H1 (cell line): ENCODE measurements around the gene SLC1A5. TPM values are rescaled to one million over a fixed set of nuclear protein-coding genes. Genes with fewer than 3 reads are reported as not detected.
"Not testable (repeated sequence)": the region's sequence is repeated elsewhere in the genome, so short reads cannot be mapped to it uniquely, and the experiment has no call there.

Source experiments
- CTCF ChIA-PET: fragments of 300-600 bp; sonication (Branson Sonifier 250); formaldehyde crosslinking; loops from one replicate; lab custom pipeline; 2021; ENCODE audit not compliant: partially characterized antibody; lab: Charles Lee
- POLR2A ChIA-PET: fragments of 300-600 bp; sonication (Branson Sonifier 250); formaldehyde crosslinking; loops from one replicate; lab custom pipeline; 2021; ENCODE audit warnings: inconsistent platforms; ENCODE audit not compliant: partially characterized antibody; lab: Charles Lee
- DNase-seq, 2 experiments: peaks; one replicate each; pipeline versions ENCODE4 v3.0.0 to v3.0.0-alpha.2; 2010 to 2022; ENCODE audit warnings: low spot score in 2 of 2, low read depth in 1 of 2, mixed read lengths in 1 of 2
- FAIRE-seq: peaks from 2 replicates; lab custom pipeline; 2011; peaks lifted over from hg19 to GRCh38; lab: Jason Lieb, UNC
- H2AFZ ChIP-seq: 2 replicates; pipeline ENCODE4 v1.8.1; 2012; ENCODE audit warnings: low read length, inconsistent platforms
- H2AK5ac ChIP-seq: 2 replicates; pipeline ENCODE4 v1.6.1; 2013; ENCODE audit warnings: low read depth, low read length
- H2BK120ac ChIP-seq: replicated peaks from 2 replicates; pipeline ENCODE3; 2013; ENCODE audit warnings: low read depth, low read length, inconsistent platforms
- H2BK12ac ChIP-seq: 2 replicates; pipeline ENCODE4 v1.6.1; 2013; ENCODE audit warnings: low read depth, low read length
- H2BK15ac ChIP-seq: 2 replicates; pipeline ENCODE4 v1.6.1; 2013; ENCODE audit warnings: low read length
- H2BK20ac ChIP-seq: 2 replicates; pipeline ENCODE4 v1.6.1; 2013; ENCODE audit warnings: low read length
- H2BK5ac ChIP-seq: 2 replicates; pipeline ENCODE4 v1.6.1; 2013; ENCODE audit warnings: low read depth, low read length
- H3K14ac ChIP-seq: 2 replicates; pipeline ENCODE4 v1.6.1; 2013; ENCODE audit warnings: inconsistent platforms; ENCODE audit not compliant: insufficient read length
- H3K18ac ChIP-seq: 2 replicates; pipeline ENCODE4 v1.6.1; 2013; ENCODE audit warnings: low read length; ENCODE audit errors: extremely low read depth
- H3K23ac ChIP-seq: 2 replicates; pipeline ENCODE4 v1.6.1; 2013; ENCODE audit warnings: inconsistent platforms; ENCODE audit not compliant: insufficient read length
- H3K23me2 ChIP-seq: 2 replicates; pipeline ENCODE4 v1.6.1; 2013; ENCODE audit warnings: low read depth, low read length
- H3K27ac ChIP-seq: 2 replicates; pipeline ENCODE4 v1.6.1; 2011; ENCODE audit warnings: low read depth, low read length, inconsistent platforms
- H3K27me3 ChIP-seq, 4 experiments: replicated peaks in 1 of 4; 1 replicate in 1 of 4; 2 replicates in 3 of 4; pipeline versions ENCODE4 v1.6.1 to v1.8.1; 2011 to 2013; ENCODE audit warnings: low read length in 3 of 4, mild to moderate bottlenecking in 3 of 4, inconsistent platforms in 2 of 4, mixed read lengths in 2 of 4, moderate library complexity in 1 of 4; ENCODE audit not compliant: control insufficient read depth in 3 of 4, insufficient read depth in 3 of 4; ENCODE audit errors: extremely low read depth in 1 of 4
- H3K36me3 ChIP-seq, 4 experiments: 2 replicates each; pipeline versions ENCODE4 v1.6.1 to v1.8.1; 2011 to 2013; ENCODE audit warnings: mild to moderate bottlenecking in 4 of 4, low read length in 3 of 4, moderate library complexity in 2 of 4, control low read depth in 1 of 4, inconsistent platforms in 1 of 4; ENCODE audit not compliant: insufficient read depth in 4 of 4, control insufficient read depth in 2 of 4
- H3K4ac ChIP-seq: replicated peaks from 2 replicates; pipeline ENCODE3; 2013; ENCODE audit warnings: low read length, low read depth, mixed read lengths, inconsistent platforms; ENCODE audit not compliant: insufficient read length
- H3K4me1 ChIP-seq, 4 experiments: replicated peaks in 1 of 4; 1 replicate in 1 of 4; 2 replicates in 3 of 4; pipeline versions ENCODE4 v1.6.1 to v1.8.1; 2011 to 2013; ENCODE audit warnings: low read length in 3 of 4, inconsistent platforms in 2 of 4, mixed read lengths in 1 of 4; ENCODE audit not compliant: insufficient read depth in 4 of 4, control insufficient read depth in 3 of 4
- H3K4me2 ChIP-seq, 2 experiments: 2 replicates each; pipeline versions ENCODE4 v1.6.1 to v1.8.1; 2011 to 2013; ENCODE audit warnings: low read depth in 2 of 2, low read length in 2 of 2, control low read depth in 1 of 2, inconsistent platforms in 1 of 2, mild to moderate bottlenecking in 1 of 2; ENCODE audit not compliant: insufficient read depth in 1 of 2
- H3K4me3 ChIP-seq, 4 experiments: fragments of 200-600, 300-600 bp in 1 of 4; sonication (generic), shearing (Covaris generic), sonication (Bioruptor Twin) in 1 of 4; 2 replicates each; pipeline versions ENCODE4 v1.5.1 to v1.8.1; 2011 to 2016; ENCODE audit warnings: low read length in 4 of 4, low read depth in 3 of 4, control low read depth in 2 of 4, inconsistent platforms in 2 of 4, mild to moderate bottlenecking in 2 of 4, mixed read lengths in 1 of 4, moderate library complexity in 1 of 4; ENCODE audit not compliant: insufficient read depth in 2 of 4; ENCODE audit errors: extremely low read depth in 1 of 4
- H3K56ac ChIP-seq: replicated peaks from 2 replicates; pipeline ENCODE3; 2013; ENCODE audit warnings: low read depth, mild to moderate bottlenecking, mixed read lengths, low read length, inconsistent platforms; ENCODE audit not compliant: insufficient read length
- H3K79me1 ChIP-seq: 2 replicates; pipeline ENCODE4 v1.6.1; 2013; ENCODE audit warnings: low read depth, low read length, control low read depth
- H3K79me2 ChIP-seq, 2 experiments: 2 replicates each; pipeline versions ENCODE4 v1.6.1 to v1.8.1; 2012 to 2013; ENCODE audit warnings: low read length in 2 of 2, mild to moderate bottlenecking in 2 of 2, inconsistent platforms in 1 of 2; ENCODE audit not compliant: insufficient read depth in 2 of 2, control insufficient read depth in 1 of 2
- H3K9ac ChIP-seq, 4 experiments: replicated peaks in 1 of 4; 1 replicate in 1 of 4; 2 replicates in 3 of 4; pipeline versions ENCODE4 v1.6.1 to v1.8.1; 2011 to 2013; ENCODE audit warnings: low read depth in 3 of 4, low read length in 3 of 4, control low read depth in 2 of 4, mild to moderate bottlenecking in 2 of 4, moderate library complexity in 2 of 4, inconsistent platforms in 1 of 4; ENCODE audit errors: extremely low read depth in 1 of 4
- H3K9me3 ChIP-seq, 2 experiments: 2 replicates each; pipeline versions ENCODE4 v1.6.1 to v1.8.1; 2012 to 2013; ENCODE audit warnings: mild to moderate bottlenecking in 2 of 2, moderate library complexity in 2 of 2, control low read depth in 1 of 2, inconsistent platforms in 1 of 2, low read depth in 1 of 2, low read length in 1 of 2, mixed read lengths in 1 of 2; ENCODE audit not compliant: insufficient read depth in 2 of 2
- H4K20me1 ChIP-seq, 2 experiments: replicated peaks in 1 of 2; 2 replicates each; pipeline versions ENCODE3 to v1.8.1; 2011 to 2013; ENCODE audit warnings: inconsistent platforms in 2 of 2, low read length in 2 of 2, mild to moderate bottlenecking in 1 of 2; ENCODE audit not compliant: insufficient read depth in 2 of 2, control insufficient read depth in 1 of 2
- H4K5ac ChIP-seq: 2 replicates; pipeline ENCODE4 v1.6.1; 2013; ENCODE audit warnings: low read length, low read depth, mixed read lengths, inconsistent platforms; ENCODE audit not compliant: insufficient read length
- H4K8ac ChIP-seq: 2 replicates; pipeline ENCODE4 v1.8.0; 2013; ENCODE audit warnings: mild to moderate bottlenecking, moderate library complexity, low read length, inconsistent platforms; ENCODE audit not compliant: insufficient read depth; ENCODE audit errors: extremely low read depth
- H4K91ac ChIP-seq: replicated peaks from 2 replicates; pipeline ENCODE3; 2013; ENCODE audit warnings: low read length, mixed read lengths, inconsistent platforms; ENCODE audit not compliant: insufficient read length
- WGBS, 2 experiments: shearing (Covaris generic) in 1 of 2; methylation state at CpG; one replicate each; pipeline versions ENCODE4 v1.1.6 to v1.1.7; 2013 to 2015; ENCODE audit warnings: low lambda C conversion rate in 2 of 2, mixed read lengths in 2 of 2, inconsistent platforms in 1 of 2, low coverage in 1 of 2, missing lambda C conversion rate in 1 of 2; ENCODE audit not compliant: insufficient replicate concordance in 2 of 2, insufficient coverage in 1 of 2, insufficient read length in 1 of 2; ENCODE audit errors: extremely low coverage in 1 of 2, missing lambda C conversion rate in 1 of 2; 5-methylcytosine and 5-hydroxymethylcytosine counted together
- polyA plus RNA-seq, 7 experiments: library from polyadenylated mRNA; depleted of rRNA in 3 of 7; stranded (reverse) in 5 of 7; unstranded in 2 of 7; fragments of >200 nt in 5 of 7; fragments of 200-250 nt in 2 of 7; gene quantifications; 1 replicate in 5 of 7; 2 replicates in 1 of 7; 4 replicates in 1 of 7; pipeline versions ENCODE4 v1.2.1 to v1.2.3, GENCODE V29; 2011 to 2013; ENCODE audit warnings: missing spikeins in 2 of 7, mixed read lengths in 2 of 7
- total RNA-seq: library from RNA; stranded (reverse); fragmentation: NEBNext Ultra II Directional; extraction: Animal tissue kit (Norgen Biotek cat#: 25700); gene quantifications from 2 replicates; pipeline ENCODE4 v1.2.1, GENCODE V29; 2021

Gene SLC1A5
- total and polyA plus RNA-seq, 2 of the 8 experiments (the other 6 are each of a cell fraction or from before 2014, with no cell fraction given), result 291 to 351 TPM

DNA sequence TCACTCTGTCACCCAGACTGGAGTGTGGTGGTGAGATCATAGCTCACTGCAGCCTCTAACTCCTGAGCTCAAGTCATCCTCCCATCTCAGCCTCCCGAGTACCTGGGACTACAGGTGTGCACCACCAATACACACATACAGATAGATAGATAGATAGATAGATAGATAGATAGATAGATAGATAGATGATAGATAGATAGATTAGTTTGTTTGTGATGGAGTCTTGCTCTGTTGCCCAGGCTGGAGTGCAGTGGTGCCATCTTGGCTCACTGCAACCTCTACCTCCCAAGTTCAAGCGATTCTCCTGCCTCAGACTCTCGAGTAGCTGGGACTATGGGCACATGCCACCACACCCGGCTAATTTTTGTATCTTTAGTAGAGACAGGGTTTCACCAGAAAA, 16.0 kb upstream of the SLC1A5 start:
- H4K91ac ChIP-seq, H3K27me3 ChIP-seq: not testable (repeated sequence)
- CTCF ChIA-PET, result interaction anchor here (0.9 to 2.2 kb wide), 5 partner anchors 8 to 100 kb away, joined by 3 to 6 read pairs (median 4); no protein-coding TSS in a partner anchor

More for the DNA sequence above, 16.0 kb upstream of the SLC1A5 start:
- H3K36me3 ChIP-seq, H3K4me2 ChIP-seq, H2BK5ac ChIP-seq, H3K18ac ChIP-seq, H3K56ac ChIP-seq, H3K4me1 ChIP-seq, H3K9ac ChIP-seq, H3K79me1 ChIP-seq, H2AK5ac ChIP-seq, H4K5ac ChIP-seq, H2BK120ac ChIP-seq, H3K23me2 ChIP-seq, H3K23ac ChIP-seq, H2BK12ac ChIP-seq, H3K4ac ChIP-seq, H3K9me3 ChIP-seq, H2BK15ac ChIP-seq, H3K14ac ChIP-seq, H2BK20ac ChIP-seq, H3K79me2 ChIP-seq, FAIRE-seq, H3K27ac ChIP-seq, H3K4me3 ChIP-seq, DNase-seq, H4K20me1 ChIP-seq, H4K8ac ChIP-seq, H2AFZ ChIP-seq: not testable (repeated sequence)
- POLR2A ChIA-PET, result interaction anchor here (0.9 to 4.4 kb wide), 6 partner anchors 9 to 32 kb away, joined by 3 to 34 read pairs (median 4); partner anchors contain the start of gene SLC1A5
- 88% methylated on average over 4 of the region's 4 CpGs; no CpG with 5 or more reads in 1 of the 2 experiments for WGBS, 2 experiments
